ENCODE measurements around the gene ADCY2.

ADCY2 gene

DNA sequence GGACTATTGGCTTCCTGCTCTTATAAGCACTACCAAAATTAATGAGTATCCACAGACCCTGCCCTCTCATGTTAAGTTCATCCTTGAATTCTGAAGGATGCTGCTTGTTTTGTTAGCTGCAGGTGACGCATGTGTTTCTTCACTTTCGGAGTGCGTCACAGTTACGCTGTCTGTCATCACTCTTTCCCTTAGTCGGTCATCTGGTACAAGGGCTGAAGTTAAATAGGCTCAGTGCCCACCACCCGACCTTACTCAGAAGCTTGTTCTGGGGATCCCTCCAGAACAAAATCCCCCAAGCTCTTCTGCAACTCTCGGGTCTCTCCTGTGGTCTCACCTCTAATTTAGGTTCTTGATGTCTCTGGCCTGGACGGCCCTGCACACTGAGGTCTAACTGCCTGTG, 51.0 kb downstream of the ADCY2 start:
- no peak for DNase-seq

DNA sequence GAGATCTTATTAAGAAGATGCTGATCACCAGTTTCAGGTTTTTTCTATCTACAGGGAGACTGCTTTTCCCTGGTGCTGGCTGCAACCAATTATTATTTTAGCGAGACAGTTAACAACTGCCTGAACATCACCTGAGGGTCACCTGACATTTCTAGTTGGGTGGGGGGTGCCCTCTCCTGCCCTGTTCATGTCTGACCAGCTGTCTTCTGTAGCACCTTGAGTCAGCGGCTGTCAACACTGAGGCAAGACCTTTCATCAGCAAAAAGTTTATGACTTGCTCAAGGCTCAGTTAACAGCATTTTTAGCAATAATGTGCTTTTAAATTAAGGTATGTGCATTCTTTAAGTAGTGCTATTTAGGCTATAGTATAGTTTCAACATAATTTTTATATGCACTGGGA, 58.0 kb downstream of the ADCY2 start:
- no peak for DNase-seq

DNA sequence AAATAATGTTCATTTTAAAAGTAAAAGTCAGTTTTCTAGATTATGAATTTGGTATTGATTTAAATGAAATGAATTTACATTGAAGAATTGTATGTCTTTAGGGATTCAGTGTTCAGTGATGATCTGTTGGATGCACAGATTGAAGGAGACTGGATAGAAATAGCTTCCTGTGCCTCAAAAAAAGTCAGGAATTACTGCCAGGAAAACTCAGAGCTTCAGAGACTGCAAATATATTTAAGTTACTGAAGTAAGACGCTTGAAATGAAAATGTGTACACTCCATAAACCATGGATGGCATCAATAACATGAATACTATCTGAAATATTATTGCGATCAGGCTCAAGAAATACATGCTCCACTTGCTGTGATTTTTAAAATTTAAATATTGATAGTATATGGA, 60.3 kb downstream of the ADCY2 start:
- no peak for DNase-seq

- DNase-seq = no peak
Observed at GRCh38 chr5:7461371-7461770, 65.4 kb downstream of the ADCY2 start.

GRCh38 chr5:7462758-7463157, 66.8 kb downstream of the ADCY2 start:
- no peak for DNase-seq

DNA sequence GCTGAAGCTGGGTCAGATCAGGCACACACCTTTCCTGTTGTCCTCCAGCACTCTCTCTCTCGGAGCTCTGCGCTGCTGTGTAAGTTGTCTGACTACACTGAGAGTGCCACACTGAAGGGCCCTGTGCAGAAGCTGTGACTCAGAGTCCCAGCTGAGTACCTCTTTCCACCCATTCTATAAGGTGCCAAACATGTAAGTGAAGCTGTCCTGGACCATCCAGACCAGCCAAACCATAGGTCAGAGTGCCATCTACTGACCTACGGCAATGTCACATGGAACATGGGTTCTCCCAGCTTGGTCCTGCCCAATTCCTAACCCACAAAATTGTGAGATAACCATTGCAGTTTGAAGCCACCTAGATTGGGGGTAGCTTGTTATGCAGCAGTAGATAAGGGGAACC, 68.2 kb downstream of the ADCY2 start:
- DNase-seq = no peak

- DNase-seq = no peak
Observed at GRCh38 chr5:7467179-7467578, 71.2 kb downstream of the ADCY2 start.

DNA sequence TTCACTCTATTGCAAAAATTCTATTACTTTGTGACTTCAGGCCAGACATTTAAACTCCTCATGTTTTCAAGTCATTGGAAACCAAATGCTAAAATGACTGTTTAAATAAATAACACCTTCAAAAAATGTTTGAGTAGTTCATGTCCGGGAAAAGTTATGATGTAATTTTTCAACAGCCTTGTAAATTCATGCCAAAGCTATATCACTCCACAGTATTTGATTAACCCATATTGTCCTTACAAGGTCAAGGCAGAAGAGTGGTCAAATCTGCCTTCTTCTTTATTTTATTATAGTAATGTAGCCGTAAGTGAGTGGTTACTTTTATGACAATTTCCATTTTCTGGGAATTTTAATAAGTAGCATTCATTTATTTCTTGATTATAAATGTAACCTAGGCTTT, 72.8 kb downstream of the ADCY2 start:
- DNase-seq = no peak

GRCh38 chr5:7471710-7472109, 75.8 kb downstream of the ADCY2 start:
- no peak for DNase-seq

GRCh38 chr5:7473115-7473514, 77.2 kb downstream of the ADCY2 start:
- DNase-seq = no peak

GRCh38 chr5:7473668-7474215, 77.8 kb downstream of the ADCY2 start:
- DNase-seq = no peak

GRCh38 chr5:7474821-7475403, 79.0 kb downstream of the ADCY2 start:
- no peak for DNase-seq

- no peak for DNase-seq
Observed at GRCh38 chr5:7478459-7478858, 82.5 kb downstream of the ADCY2 start.

- no peak for DNase-seq
Observed at GRCh38 chr5:7488734-7489133, 92.8 kb downstream of the ADCY2 start.

GRCh38 chr5:7492371-7492770, 96.4 kb downstream of the ADCY2 start:
- no peak for DNase-seq

DNA sequence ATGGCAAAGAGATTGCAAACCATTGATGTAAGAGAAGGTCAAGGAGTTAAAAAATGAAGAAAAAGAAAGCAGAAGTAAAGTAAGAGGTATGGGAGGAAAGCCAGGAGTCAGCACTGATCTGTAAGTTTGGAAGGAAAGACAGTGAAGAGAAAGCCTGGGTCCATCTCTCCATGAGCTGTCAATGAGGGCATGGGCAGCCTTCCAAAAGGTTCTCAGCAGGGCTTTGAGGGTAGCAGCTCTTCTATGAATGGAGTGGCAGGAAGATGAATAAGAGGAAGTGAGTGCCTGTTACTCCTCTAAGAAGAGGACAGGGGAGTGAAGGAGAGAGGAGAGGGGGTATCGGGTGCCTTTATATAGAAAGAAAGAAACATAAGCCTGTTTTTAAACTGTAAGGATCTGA, 97.1 kb downstream of the ADCY2 start:
- DNase-seq = no peak

GRCh38 chr5:7493622-7494021, 97.7 kb downstream of the ADCY2 start:
- no peak for DNase-seq

- no peak for DNase-seq
Observed at GRCh38 chr5:7494481-7495130, 98.7 kb downstream of the ADCY2 start.

DNA sequence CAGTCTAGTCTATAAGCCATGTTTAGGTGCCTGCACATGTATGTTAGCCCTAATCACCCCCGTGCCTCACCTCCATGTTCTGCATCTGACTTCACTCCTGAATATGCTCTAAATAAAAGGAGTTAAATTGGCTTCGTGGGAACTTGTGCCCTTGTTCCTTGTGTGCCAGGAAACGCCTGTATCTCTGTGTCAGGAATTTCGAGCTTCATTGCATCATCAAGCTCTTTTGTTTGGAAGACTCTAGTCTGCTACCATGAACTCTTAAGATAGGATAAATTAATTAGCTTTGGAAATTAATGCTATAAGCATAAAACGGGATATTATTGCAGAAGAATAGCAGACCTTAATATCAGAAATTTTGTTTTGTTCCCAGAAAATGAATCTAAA, 99.2 kb downstream of the ADCY2 start:
- no peak for DNase-seq

- DNase-seq = no peak
Observed at GRCh38 chr5:7500256-7500655, 104.3 kb downstream of the ADCY2 start.

- DNase-seq = no peak
Observed at GRCh38 chr5:7501061-7501460, 105.1 kb downstream of the ADCY2 start.

- DNase-seq = no peak
Observed at GRCh38 chr5:7503564-7503963, 107.6 kb downstream of the ADCY2 start.

DNA sequence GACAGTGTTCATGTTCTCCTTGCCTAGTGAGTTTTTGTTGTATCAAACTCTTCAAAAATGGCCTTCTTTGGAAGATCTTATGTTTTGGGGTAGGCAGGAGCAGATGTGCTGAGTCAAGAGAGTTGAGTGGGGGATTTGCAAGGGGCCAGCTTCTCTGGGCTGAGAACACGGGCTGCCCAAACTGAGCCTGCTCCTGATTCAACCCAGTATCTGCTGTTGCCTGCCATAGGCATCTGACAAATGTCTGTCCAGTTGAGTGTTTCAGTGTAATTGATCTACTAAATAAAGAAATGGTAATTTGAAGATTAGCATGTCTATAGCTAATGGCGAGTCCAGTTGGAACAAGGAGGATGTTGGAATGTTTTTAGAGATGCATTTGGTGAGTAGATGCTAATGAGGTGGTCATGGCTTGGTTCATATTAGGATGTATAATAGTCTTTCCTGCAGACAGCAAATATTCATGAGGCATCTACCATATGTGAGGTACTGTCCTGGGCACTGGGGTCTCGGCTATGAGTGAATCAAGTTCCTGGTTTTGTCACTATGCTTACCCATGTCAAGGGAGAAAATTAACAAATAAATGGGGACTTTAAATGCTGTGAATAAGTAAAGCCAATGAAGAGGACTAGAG, 119.5 kb downstream of the ADCY2 start:
- no peak for DNase-seq

DNA sequence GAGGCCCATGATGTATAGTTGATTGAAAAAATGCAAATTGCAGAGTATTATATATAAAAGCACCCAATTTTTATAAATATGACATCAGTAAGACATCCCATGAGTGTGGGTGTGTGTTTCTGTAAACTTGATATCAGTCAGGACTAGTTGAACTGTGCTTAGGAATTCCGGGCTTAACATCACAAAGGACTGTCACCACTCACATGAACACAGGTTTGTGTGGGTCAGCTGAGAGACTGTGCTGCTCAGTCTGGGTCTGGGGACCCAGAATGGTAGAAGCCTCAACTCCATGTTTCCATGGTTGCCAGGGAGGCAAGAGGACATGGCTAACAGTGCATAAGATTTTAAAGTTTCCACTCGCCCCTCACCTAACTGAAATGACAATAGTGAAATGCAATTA, 120.3 kb downstream of the ADCY2 start:
- DNase-seq = no peak

- no peak for DNase-seq
Observed at GRCh38 chr5:7517006-7517405, 121.1 kb downstream of the ADCY2 start.

Measured in NCI-H146 (cell line).